HG02885 (cell line): ENCODE data around the gene SCT.

ENCODE experiments used
- ATAC-seq: cut with Tn5 transposase; IDR thresholded peaks from one replicate; pipeline ENCODE4 v1.9.1; 2021; ENCODE audit warnings: mild to moderate bottlenecking; ENCODE audit not compliant: unreplicated experiment, poor library complexity

Gene SCT

DNA sequence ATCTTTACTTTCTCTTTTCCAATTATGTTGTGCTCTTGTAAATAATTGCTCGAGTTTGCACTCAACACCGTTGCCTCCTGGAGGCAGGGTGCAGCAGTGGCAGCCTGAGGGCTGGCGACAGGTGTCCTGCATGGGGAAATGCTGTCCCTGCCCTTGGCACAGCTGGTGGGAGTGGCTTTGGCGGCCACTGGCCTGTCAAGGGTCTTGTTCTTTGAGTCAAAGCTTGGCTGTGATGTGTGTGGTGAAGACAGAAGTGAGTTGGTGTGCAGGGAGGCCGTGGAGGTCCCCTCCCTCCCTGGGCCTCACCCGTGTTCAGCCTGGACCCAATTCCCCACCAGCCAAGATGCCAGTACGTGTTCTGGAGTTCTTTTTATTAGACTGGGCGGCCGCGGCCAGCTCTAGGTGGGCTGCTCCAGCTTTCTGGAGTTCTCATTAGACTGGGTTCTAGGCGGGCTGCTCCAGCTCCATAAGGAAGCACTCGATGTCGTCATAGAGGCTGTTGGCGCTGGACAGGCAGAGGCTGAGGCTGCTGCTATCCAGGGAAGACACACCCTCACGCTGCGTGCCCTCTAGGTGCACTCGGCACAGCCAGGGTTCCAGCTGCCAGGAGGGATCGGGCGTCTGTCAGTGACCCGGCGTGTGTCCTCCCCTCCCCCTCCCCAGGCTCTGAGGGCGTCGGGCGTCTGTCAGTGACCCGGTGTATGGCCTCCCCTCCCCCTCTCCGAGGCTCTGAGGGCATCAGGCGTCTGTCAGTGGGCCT, 14.6 kb downstream of the SCT start:
- ATAC-seq: no peak

DNA sequence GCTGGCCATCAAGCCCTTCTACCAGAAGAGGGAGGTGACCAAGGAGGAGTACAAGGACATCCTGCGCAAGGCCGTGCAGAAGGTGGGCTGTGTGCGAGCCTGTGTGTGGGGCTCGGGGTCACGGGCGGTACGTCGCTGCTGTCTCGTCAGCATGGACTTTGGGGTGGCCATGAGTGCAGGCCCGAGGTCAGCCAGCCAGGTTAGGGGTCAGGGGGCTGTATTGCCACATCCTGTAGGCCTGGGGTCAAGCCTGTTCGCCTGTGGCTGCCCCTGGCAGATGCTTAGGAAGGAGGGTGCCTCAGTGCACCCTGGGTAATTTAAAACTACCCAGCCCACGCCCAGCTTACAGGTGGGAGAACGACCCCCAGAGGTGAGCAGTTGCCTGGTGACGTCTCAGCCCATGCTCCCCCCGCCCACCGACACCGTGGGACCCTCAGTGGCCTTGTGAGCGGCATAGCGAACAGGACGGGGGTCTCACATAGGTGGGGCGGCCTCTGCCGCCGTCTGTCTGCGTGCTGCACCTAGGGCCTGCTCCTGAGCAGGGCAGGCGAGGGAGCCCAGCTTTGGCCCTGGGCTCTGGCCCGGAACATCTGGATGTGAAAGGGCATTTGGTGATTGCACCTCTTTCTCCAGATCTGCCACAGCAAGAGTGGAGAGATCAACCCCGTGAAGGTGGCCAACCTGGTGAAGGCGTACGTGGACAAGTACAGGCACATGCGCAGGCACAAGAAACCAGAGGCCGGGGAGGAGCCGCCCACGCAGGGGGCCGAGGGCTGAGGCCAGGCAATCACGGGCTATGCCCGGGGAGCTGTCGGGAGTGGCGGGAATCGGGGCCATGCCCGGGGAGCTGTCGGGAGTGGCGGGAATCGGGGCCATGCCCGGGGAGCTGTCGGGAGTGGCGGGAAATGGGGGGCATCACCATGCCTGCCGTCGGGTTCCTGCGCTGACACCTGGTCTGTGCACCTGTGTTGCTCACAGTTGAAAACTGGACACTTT, 15.7 kb downstream of the SCT start:
- ATAC-seq: no peak

DNA sequence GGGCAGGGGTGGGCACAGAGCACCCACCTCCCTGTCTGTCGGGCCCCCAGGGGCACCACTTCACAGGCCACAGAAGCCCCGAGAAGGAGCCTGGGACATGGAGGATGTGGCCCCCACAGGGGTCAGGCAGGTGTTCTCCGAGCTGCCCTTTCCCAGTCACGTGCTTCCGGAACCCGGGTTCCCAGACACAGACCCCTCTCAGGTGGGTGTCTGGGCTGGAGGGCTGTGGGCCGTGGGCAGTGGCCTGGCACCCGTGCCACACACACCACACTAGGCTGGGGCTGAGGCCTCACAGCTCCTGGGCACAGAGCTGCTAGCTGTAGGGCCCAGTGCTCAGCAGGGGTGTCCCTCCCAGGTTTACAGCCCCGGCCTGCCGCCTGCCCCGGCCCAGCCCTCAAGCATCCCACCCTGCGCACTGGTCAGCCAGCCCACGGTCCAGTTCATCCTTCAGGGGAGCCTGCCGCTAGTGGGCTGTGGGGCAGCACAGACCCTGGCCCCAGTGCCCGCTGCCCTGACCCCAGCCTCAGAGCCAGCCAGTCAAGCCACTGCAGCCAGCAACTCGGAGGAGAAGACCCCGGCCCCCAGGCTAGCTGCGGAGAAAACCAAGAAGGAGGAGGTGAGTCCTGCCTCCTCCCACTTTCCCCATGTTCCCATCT, 16.7 kb downstream of the SCT start:
- ATAC-seq: no peak

DNA sequence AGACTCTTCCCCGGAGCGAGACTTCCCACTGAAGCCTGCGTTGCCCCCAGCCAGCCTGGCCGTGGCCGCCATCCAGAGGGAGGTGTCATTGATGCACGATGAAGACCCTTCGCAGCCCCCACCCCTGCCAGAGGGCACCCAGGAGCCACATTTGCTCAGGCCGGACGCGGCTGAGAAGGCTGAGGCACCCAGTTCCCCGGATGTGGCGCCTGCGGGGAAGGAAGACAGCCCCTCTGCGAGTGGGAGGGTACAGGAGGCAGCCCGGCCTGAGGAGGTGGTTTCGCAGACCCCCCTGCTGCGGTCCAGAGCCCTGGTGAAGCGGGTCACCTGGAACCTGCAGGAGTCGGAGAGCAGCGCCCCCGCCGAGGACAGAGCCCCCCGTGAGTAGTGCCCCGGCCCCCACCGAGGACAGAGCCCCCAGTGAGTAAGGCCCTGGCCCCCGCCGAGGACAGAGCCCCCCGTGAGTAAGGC, 17.6 kb downstream of the SCT start:
- ATAC-seq: no peak

DNA sequence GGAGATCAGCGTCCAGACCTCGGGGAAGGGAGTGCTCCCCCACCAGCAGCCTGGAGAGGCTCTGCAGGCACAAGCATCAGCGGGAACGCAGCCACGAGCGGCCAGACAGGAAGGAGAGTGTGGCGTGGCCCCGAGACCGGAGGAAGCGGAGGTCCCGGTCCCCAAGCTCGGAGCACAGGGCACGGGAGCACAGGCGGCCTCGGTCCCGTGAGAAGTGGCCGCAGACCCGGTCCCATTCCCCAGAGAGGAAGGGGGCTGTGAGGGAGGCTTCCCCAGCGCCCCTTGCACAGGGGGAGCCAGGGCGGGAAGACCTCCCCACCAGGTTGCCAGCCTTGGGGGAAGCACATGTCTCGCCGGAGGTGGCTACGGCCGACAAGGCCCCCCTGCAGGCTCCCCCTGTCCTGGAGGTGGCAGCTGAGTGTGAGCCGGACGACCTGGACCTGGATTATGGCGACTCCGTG, 18.2 kb downstream of the SCT start:
- no peak for ATAC-seq

DNA sequence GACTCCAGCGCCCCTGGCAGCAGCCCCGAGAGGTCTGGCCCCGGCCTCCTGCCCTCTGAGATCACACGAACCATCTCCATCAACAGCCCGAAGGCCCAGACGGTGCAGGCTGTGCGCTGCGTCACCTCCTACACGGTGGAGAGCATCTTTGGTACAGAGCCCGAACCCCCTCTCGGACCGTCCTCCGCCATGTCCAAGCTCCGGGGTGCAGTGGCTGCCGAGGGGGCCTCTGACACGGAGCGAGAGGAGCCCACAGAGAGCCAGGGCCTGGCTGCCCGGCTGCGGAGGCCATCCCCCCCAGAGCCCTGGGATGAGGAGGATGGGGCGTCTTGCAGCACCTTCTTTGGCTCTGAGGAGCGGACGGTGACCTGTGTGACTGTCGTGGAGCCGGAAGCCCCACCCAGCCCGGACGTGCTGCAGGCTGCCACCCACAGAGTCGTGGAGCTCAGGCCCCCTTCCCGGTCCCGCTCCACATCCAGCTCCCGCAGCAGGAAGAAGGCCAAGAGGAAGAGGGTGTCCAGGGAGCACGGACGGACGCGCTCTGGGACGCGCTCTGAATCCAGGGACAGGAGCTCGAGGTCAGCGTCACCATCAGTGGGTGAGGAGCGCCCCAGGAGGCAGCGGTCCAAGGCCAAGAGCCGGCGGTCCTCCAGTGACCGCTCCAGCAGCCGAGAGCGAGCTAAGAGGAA, 18.9 kb downstream of the SCT start:
- no peak for ATAC-seq

DNA sequence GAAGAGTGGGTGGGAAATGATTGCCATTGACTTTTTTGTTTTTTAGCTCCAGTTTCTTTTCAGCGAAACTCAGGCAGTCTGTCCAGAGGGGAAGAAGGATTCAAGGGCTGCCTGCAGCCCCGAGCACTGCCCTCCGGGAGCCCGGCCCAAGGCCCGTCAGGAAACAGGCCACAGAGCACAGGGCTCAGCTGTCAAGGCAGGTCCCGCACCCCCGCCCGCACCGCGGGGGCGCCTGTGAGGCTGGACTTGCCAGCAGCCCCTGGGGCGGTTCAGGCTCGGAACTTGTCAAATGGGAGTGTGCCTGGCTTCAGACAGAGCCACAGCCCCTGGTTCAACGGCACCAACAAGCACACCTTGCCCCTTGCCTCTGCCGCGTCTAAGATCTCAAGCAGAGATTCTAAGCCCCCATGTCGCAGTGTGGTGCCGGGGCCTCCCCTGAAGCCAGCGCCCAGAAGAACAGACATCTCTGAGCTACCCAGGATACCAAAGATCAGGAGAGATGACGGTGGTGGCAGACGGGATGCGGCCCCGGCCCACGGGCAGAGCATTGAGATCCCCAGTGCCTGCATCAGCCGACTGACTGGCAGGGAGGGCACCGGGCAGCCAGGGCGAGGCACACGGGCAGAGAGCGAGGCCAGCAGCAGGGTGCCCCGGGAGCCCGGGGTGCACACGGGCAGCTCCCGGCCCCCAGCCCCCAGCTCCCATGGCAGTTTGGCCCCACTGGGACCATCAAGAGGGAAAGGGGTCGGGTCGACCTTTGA, 19.8 kb downstream of the SCT start:
- ATAC-seq: no peak

DNA sequence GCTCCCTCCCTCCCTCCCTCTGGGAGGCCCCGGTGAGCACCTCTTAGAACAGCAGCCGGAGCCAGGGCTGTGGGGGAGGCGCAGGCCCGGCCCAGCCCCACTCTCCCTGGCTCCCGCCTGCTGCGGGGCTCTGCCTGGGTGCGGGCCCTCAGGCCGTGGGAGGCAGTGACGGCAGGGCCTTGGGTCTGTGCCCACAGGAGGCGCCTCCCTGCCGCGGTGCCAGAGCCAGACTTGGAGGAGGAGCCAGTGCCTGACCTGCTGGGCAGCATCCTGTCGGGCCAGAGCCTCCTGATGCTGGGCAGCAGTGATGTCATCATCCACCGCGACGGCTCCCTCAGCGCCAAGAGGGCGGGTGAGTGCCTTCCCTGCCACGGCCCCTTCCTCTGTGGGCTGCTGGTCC, 20.7 kb downstream of the SCT start:
- no peak for ATAC-seq

DNA sequence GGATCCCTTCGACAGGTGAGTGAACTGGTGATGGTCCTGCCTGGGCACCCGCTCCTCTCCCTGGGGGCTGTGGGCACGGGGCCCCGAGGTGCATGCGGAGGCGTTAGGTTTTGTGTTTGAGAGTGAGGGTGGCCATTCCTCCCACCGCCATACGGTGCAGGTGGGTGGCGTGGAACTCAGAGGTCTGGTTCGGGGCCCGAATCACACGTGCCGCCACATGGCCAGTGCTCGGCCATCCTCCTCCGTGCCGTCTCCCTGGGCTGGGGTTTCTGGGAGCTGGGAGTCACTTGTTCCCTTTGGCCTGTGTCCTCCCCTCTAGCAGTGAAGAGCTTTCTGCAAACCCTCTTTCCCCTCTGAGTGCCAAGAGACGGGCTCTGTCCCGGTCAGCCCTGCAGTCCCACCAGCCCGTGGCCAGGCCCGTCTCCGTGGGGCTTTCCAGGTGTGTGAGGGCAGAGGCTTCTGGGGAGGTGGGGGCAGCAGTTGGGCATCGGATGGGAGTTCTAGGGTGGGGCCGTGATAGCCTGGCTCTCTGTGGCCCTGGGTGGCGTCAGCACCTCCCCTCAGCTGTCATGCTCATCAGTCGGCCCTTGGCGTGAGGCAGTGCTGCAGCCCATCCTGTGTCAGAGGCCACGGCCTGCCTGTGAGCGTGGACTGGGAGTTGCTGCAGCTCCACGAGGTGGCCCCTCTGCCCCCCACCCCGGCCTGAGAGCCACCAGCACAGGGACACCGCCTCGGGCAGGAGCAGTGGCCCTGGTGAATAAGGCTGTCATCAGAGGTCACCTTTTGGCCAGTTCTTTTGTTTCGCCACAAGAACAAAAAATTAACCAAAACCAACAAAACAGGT, 21.5 kb downstream of the SCT start:
- ATAC-seq: no peak

DNA sequence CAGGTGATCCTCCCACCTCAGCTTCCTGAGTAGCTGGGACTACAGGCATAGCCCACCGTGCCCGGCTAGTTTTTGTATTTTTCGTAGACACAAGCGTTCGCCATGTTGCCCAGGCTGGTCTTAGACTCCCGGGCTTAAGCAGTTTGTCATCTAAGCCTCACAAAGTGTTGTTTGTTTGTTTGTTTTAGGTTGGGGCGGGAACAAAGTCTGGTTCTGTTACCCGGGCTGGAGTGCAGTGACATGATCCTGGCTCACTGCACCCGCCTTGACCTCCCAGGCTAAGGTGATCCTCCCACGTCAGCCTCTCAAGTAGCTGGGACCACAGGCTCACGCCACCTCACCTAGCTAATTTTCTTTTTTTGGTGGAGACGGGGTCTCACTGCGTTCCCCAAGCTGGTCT, 23.8 kb downstream of the SCT start:
- no peak for ATAC-seq

DNA sequence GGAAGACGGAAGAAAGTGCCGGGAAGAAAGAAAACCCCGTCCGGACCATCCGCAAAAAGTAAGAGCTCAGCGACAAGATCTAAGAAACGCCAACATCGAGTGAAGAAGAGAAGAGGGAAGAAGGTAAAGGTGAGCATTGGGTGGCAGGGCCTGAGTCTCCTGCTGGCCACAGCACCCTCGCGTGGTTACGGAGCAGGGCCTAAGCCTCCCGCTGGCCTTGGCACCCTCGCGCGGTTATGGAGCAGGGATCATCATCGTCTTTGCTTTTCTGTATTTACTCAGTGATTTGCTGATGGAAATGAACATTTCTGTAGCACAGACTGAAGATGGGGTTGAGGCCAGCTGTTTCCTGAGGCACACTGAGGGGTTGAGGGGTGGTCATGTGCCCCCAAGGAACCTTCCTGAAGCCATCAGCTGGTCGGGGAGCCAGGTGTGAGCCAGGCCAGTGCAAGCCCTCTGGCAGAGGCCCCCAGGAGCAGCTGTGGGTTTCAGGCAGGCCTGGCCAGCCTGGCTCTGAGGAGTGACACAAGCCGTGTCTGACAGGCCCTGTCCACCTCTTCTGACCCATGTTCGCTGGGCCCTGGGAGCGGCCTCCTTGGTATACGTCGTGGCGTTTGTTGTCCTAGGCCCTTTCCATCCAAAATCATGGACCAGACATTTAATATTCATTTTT, 25.3 kb downstream of the SCT start:
- no peak for ATAC-seq

DNA sequence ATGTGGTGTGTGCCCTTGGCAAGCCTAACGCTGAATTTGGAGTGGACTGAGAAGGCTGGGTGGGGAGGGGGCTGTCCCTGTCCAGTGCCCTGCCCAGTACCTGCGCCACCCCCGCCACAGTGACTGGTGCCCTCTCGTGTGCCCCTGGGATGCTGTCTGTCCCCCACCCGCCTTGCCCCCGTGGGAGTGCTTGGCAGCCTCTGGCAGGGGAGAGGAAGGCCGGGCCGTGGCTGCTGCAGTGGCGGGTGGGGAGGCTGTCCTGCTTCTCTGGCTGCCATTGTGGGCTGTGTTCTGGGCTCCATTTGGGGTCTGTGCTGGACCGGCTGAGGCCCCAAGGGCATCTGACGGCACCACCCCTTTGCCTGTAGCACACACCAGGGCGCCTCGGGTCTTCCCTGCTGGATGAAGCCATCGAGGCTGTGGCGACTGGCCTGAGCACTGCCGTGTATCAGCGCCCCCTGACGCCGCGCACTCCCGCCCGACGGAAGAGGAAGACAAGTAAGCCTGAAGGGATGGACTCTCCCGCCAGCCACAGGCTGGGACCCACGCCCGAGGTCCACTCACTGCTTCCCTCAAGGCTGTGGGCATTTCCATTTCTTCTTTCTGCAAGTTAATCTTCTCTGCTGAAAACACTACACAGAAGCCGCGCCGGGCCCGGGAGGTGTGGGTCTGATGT, 28.8 kb downstream of the SCT start:
- no peak for ATAC-seq

DNA sequence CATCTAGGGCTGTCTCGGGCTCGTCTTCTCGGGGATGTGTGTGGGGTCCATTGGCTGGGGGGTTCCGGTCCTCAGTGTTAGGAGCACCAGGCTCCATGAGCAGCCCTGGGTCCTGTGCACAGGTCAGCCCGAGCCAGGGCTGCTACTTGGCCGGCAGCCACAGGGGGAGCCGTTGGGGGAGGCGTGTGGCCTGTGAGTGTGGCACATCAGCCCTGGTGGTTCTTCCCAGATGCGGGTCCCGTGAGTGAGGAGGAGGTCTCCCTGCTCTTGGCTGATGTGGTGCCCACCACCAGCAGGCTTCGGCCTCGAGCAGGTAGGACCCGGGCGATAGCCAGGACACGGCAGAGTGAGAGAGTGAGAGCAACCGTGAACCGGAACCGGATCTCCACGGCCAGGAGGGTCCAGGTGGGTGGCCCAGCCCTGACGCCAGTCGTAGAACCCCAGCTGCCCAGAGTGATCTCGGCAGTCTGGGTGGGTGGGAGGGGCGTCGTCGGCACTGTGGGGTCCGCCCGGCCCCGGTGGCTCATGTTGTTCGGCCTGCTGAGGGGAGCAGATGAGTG, 29.7 kb downstream of the SCT start:
- no peak for ATAC-seq

DNA sequence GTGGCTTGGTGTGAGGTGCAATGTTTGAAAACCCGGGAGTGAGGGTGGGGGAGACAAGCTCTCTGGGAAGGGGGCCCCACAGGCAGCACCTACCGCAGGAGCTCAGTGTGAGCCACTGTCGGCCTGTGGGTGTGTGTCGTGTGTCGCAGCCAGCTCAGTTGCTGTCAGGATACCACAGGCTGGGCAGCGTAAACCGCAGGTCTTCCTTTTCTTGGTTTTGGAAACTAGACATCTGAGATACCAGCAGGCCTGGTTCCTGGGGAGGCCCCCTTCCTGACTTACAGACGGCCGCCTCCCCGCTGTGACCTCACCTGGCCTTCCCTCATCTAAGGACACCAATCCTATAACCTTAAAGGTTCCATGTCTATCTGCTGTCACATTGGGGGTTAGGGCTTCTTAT, 30.6 kb downstream of the SCT start:
- ATAC-seq: no peak

DNA sequence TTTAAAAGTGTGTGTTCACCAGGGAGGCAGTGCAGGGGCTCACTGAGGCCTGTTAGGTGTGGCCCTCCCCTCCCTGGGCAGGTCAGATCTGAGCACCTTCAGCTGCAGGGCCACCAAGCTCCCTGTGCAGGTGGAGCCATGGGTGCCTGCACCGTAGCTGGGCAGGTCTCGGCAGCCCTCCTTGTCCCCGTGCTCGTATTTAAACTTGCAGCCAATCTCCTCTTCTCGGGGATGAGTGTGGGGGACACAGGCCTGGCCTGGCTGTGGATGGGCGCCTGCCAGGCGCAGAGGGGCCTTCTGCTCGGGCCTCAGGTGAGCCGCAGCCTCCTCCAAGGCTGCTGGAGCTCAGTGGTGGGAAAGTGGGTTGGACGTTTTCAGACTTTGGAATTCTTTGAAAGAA, 31.6 kb downstream of the SCT start:
- ATAC-seq: no peak

DNA sequence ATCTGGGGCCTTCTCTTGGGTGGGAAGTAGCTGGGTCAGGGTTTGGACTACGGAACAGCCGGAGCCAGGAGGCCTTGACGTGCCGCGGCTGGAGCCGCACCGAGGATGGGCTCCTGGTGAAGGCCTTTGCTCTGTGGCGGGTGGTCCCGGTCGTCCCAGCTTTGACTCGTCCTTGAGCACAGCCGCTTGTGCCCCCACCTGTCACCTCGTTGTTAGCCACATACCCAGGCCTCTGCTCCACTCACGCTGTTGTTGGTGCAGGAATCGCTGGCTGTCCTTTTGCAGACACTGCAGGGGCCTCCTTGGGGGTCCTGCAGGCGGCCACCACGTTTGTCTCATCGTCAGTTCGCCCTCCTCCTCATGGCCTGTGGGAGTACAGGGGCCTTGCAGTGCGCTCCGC, 33.6 kb downstream of the SCT start:
- ATAC-seq: no peak

DNA sequence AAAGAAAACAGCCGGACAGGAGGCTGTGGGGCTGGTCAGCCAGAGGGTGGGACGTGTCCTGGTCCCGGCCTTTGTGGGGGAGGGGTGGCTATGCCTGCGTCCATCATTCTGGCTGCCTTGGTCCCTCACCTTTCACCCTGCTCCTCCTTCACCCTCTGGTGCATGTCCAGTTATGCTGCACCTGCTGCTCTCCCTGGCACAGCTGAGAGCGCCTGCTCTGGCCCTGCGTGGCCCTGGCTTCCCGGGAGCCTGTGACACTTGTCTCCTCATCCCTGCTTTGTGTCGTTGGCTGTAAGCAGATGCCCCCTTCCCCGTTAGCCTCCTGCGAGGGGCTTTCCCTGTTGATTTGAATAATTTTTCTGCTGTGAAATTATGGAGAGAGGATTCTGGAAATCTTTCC, 34.1 kb downstream of the SCT start:
- ATAC-seq: no peak
